B cell (primary cell): ENCODE measurements around the gene WNK2. TPM values are rescaled to one million over a fixed set of nuclear protein-coding genes. Genes with fewer than 3 reads are reported as not detected.

Experiments used
- ATAC-seq: fragments of 200-7000 bp; cut with Tn5 transposase; one replicate; pipeline ENCODE4 v1.10.0; 2021; ENCODE audit warnings: low read depth, mild to moderate bottlenecking, moderate number of reproducible peaks, moderate library complexity
- CTCF ChIA-PET: fragments of 350-600 bp; sonication (Branson Sonifier 250); formaldehyde crosslinking; loops from one replicate; lab custom pipeline; 2021; ENCODE audit warnings: antibody characterized with exemption, inconsistent platforms; lab: Charles Lee
- POLR2A ChIA-PET: fragments of 350-600 bp; sonication (Branson Sonifier 250); formaldehyde crosslinking; loops from one replicate; lab custom pipeline; 2021; ENCODE audit warnings: antibody characterized with exemption; lab: Charles Lee
- DNase-seq: peaks from one replicate; pipeline ENCODE4 v3.0.0; 2013
- H2AFZ ChIP-seq: 2 replicates; pipeline ENCODE4 v1.6.1; 2012; ENCODE audit warnings: mild to moderate bottlenecking, low read depth, low read length; ENCODE audit not compliant: insufficient read depth, poor library complexity, severe bottlenecking
- H3K27ac ChIP-seq, 2 donors: 1 replicate in 1 of 2; 2 replicates in 1 of 2; pipeline ENCODE4 v1.5.1; 2012 to 2013; ENCODE audit warnings: low read length in 2 of 2, mild to moderate bottlenecking in 2 of 2, moderate library complexity in 1 of 2
- H3K27me3 ChIP-seq, 4 experiments: fragments of 200-600 bp in 1 of 4; sonication (generic) in 1 of 4; replicated peaks in 1 of 4; 1 replicate in 2 of 4; 2 replicates in 2 of 4; pipeline versions ENCODE4 v1.6.1 to v1.7.0; 2013 to 2016; ENCODE audit warnings: low read length in 3 of 4, mild to moderate bottlenecking in 2 of 4, mixed read lengths in 1 of 4, moderate library complexity in 1 of 4; ENCODE audit not compliant: insufficient read depth in 4 of 4, control insufficient read depth in 3 of 4; ENCODE audit errors: control extremely low read depth in 1 of 4
- H3K36me3 ChIP-seq, 2 experiments: replicated peaks in 1 of 2; 1 replicate in 1 of 2; 2 replicates in 1 of 2; pipeline versions ENCODE4 v1.6.1 to v1.7.1; 2013; ENCODE audit warnings: low read length in 1 of 2; ENCODE audit not compliant: insufficient read depth in 2 of 2, control insufficient read depth in 1 of 2; ENCODE audit errors: control extremely low read depth in 1 of 2, extremely low read depth in 1 of 2
- H3K4me1 ChIP-seq, 2 donors: fragments of 200-600 bp in 1 of 2; sonication (generic) in 1 of 2; 1 replicate in 1 of 2; 2 replicates in 1 of 2; pipeline versions ENCODE4 v1.5.1 to v1.6.1; 2013 to 2017; ENCODE audit warnings: low read length in 2 of 2; ENCODE audit not compliant: control insufficient read depth in 2 of 2, insufficient read depth in 2 of 2
- H3K4me2 ChIP-seq: replicated peaks from 2 replicates; pipeline ENCODE3; 2012; ENCODE audit warnings: mild to moderate bottlenecking, low read depth, low read length; ENCODE audit not compliant: poor library complexity, severe bottlenecking
- H3K4me3 ChIP-seq, 5 experiments: fragments of 200-600 bp in 1 of 5; sonication (generic) in 1 of 5; 1 replicate in 3 of 5; 2 replicates in 2 of 5; pipeline versions ENCODE4 v1.5.1 to v1.7.0; 2011 to 2016; ENCODE audit warnings: low read length in 4 of 5, mild to moderate bottlenecking in 4 of 5, low read depth in 2 of 5, control low read depth in 1 of 5, moderate library complexity in 1 of 5; ENCODE audit not compliant: insufficient read depth in 1 of 5; ENCODE audit errors: control extremely low read depth in 1 of 5, extremely low read depth in 1 of 5
- H3K79me2 ChIP-seq: fragments of 200-600 bp; sonication (generic); one replicate; pipeline ENCODE4 v1.6.0; 2016; ENCODE audit warnings: low read length; ENCODE audit not compliant: control insufficient read depth, insufficient read depth
- H3K9ac ChIP-seq: fragments of 200-600 bp; sonication (generic); 2 replicates; pipeline ENCODE4 v1.6.1; 2017; ENCODE audit warnings: mild to moderate bottlenecking, low read length, moderate library complexity
- H3K9me3 ChIP-seq, 3 donors: one replicate each; pipeline versions ENCODE4 v1.6.1 to v1.7.1; 2013; ENCODE audit warnings: low read length in 2 of 3; ENCODE audit not compliant: control insufficient read depth in 2 of 3, insufficient read depth in 1 of 3; ENCODE audit errors: control extremely low read depth in 1 of 3
- H4K20me1 ChIP-seq: 2 replicates; pipeline ENCODE4 v1.6.0; 2012; ENCODE audit warnings: mild to moderate bottlenecking, low read length; ENCODE audit not compliant: insufficient read depth, control insufficient read depth, poor library complexity, severe bottlenecking
- H3K27ac Mint-ChIP-seq: one replicate; pipeline ENCODE4 v1.8.0; 2021; ENCODE audit warnings: mixed read lengths
- H3K27me3 Mint-ChIP-seq: one replicate; pipeline ENCODE4 v1.8.0; 2021; ENCODE audit warnings: mixed read lengths
- H3K4me1 Mint-ChIP-seq: one replicate; pipeline ENCODE4 v1.8.0; 2021; ENCODE audit warnings: mixed read lengths
- H3K4me3 Mint-ChIP-seq: one replicate; pipeline ENCODE4 v1.8.0; 2021; ENCODE audit warnings: mixed read lengths
- H3K9me3 Mint-ChIP-seq: one replicate; pipeline ENCODE4 v1.8.0; 2022; ENCODE audit warnings: mixed read lengths; ENCODE audit not compliant: insufficient read depth
- CTCF ChIP-seq: fragments of 200-600 bp; IDR thresholded peaks from one replicate; pipeline ENCODE4 v1.8.0; 2022; ENCODE audit warnings: antibody characterized with exemption, mild to moderate bottlenecking
- EZH2 ChIP-seq: IDR thresholded peaks from 2 replicates; pipeline ENCODE4 v1.6.1; 2012; ENCODE audit warnings: borderline replicate concordance, low read depth, mild to moderate bottlenecking, moderate library complexity, low read length; ENCODE audit not compliant: insufficient read depth, poor library complexity, severe bottlenecking
- WGBS: methylation state at CpG from one replicate; pipeline ENCODE4 v1.1.5; 2013; ENCODE audit warnings: missing lambda C conversion rate; ENCODE audit not compliant: insufficient coverage; 5-methylcytosine and 5-hydroxymethylcytosine counted together
- intact Hi-C: fragments of 100-400 bp; cut with micrococcal nuclease; formaldehyde crosslinking; loops from one replicate; pipeline ENCODE4 v1.10.0; 2022
- polyA plus RNA-seq: library from polyadenylated mRNA; depleted of rRNA; stranded (reverse); fragments of >200 nt; gene quantifications from 2 replicates; pipeline ENCODE4 v1.2.3, GENCODE V29; 2012
- total RNA-seq, 2 donors: library from RNA; stranded (reverse); fragments of 120-200 nt in 1 of 2; gene quantifications; 1 replicate in 1 of 2; 2 replicates in 1 of 2; pipeline versions ENCODE4 v1.2.3 to v1.2.4, GENCODE V29; 2013 to 2022

The WNK2 gene
- total and polyA plus RNA-seq, 2 donors (not counting 1 experiment from before 2014, with no cell fraction given), result 0.49 TPM; not detected in 1

GRCh38 chr9:93304574-93305496 is 120.9 kb downstream of the WNK2 start:
- H3K4me3 Mint-ChIP-seq, result no peak overlapping the region
- no peak for ATAC-seq
- CTCF ChIA-PET, result interaction anchor here (0.8 to 1.7 kb wide), 6 partner anchors 70 to 351 kb away, joined by 3 to 7 read pairs (median 4); no protein-coding TSS in a partner anchor

More at GRCh38 chr9:93304574-93305496, 120.9 kb downstream of the WNK2 start:
- Mint-ChIP-seq H3K9me3 (no peaks in the 10 kb centered on the region), H3K4me1 (no peaks in the 10 kb centered on the region), H3K27ac (no peak overlapping the region), H3K27me3 (peaks cover 5% of the 10 kb centered on the region)
- no peak overlapping the region for H3K9ac ChIP-seq
- no peak overlapping the region for H3K4me2 ChIP-seq
- DNase-seq, result peak; percentile 39
- no peak for TF ChIP-seq EZH2
- no peak for TF ChIP-seq CTCF
- WGBS, result 80% methylated on average over 15 of the region's 17 CpGs
- H4K20me1 ChIP-seq, result no peaks in the 10 kb centered on the region
- H3K9me3 ChIP-seq, result no peaks in the 10 kb centered on the region
- no peaks in the 10 kb centered on the region for H3K27me3 ChIP-seq
- H3K4me3 ChIP-seq, result no peak overlapping the region
- H3K36me3 ChIP-seq, result no peaks in the 10 kb centered on the region
- POLR2A ChIA-PET, result no interaction called here
- no peak overlapping the region for H2AFZ ChIP-seq
- H3K4me1 ChIP-seq, result peaks cover 0 to 5% of the 10 kb centered on the region in 2 donors
- H3K79me2 ChIP-seq, result no peaks in the 10 kb centered on the region
- H3K27ac ChIP-seq, result no peak overlapping the region
- intact Hi-C loops, result no loop called here
